Sigmoid colon (tissue), 7 donors: ENCODE data around the gene ADAMTS12. TPM values are rescaled to one million over a fixed set of nuclear protein-coding genes. Genes with fewer than 3 reads are reported as not detected.

Source experiments
- DNase-seq: peaks from one replicate; pipeline ENCODE4 v3.0.0-alpha.2; 2019
- H3K27ac ChIP-seq, 4 donors: fragments of 200-600 bp; sonication (generic); one replicate each; pipeline ENCODE4 v1.5.1; 2016 to 2019; ENCODE audit warnings: mild to moderate bottlenecking in 1 of 4
- H3K27me3 ChIP-seq, 3 donors: fragments of 200-600 bp; sonication (generic); one replicate each; pipeline ENCODE4 v1.5.1; 2019; ENCODE audit warnings: mild to moderate bottlenecking in 1 of 3
- H3K36me3 ChIP-seq, 4 donors: fragments of 200-600 bp; sonication (generic); one replicate each; pipeline ENCODE4 v1.5.1; 2016 to 2019
- H3K4me1 ChIP-seq, 4 donors: fragments of 200-600 bp; sonication (generic); one replicate each; pipeline ENCODE4 v1.5.1; 2017 to 2019
- H3K4me3 ChIP-seq, 4 donors: fragments of 200-600 bp; sonication (generic); one replicate each; pipeline ENCODE4 v1.5.1; 2017 to 2019; ENCODE audit warnings: mild to moderate bottlenecking in 2 of 4, moderate library complexity in 1 of 4
- H3K9me3 ChIP-seq, 4 donors: fragments of 200-600 bp in 3 of 4; sonication (generic) in 3 of 4; one replicate each; pipeline versions ENCODE4 v1.5.1 to v1.6.1; 2013 to 2019
- CTCF ChIP-seq, 4 experiments: fragments of 450-650 bp in 3 of 4; fragments of 200-600 bp in 1 of 4; IDR thresholded peaks; one replicate each; pipeline ENCODE4 v1.5.1; 2016 to 2019; ENCODE audit warnings: antibody characterized with exemption in 4 of 4, mild to moderate bottlenecking in 3 of 4, moderate library complexity in 2 of 4
- EP300 ChIP-seq, 4 donors: sonication (generic); formaldehyde crosslinking; IDR thresholded peaks; one replicate each; pipeline ENCODE4 v1.6.1; 2017; ENCODE audit warnings: antibody characterized with exemption in 4 of 4
- POLR2A ChIP-seq, 2 donors: fragments of 450-650 bp; IDR thresholded peaks; one replicate each; pipeline ENCODE4 v1.6.1; 2016; ENCODE audit warnings: antibody characterized with exemption in 2 of 2, mild to moderate bottlenecking in 2 of 2, moderate library complexity in 2 of 2
- POLR2AphosphoS5 ChIP-seq, 4 donors: sonication (generic); formaldehyde crosslinking; IDR thresholded peaks; one replicate each; pipeline ENCODE4 v1.6.1; 2017; ENCODE audit warnings: antibody characterized with exemption in 4 of 4
- WGBS, 2 donors: extraction: QIAGEN DNeasy Blood & Tissue Kit; methylation state at CpG; one replicate each; pipeline ENCODE4 v1.1.7; 2013; 5-methylcytosine and 5-hydroxymethylcytosine counted together
- intact Hi-C: fragments of 100-400 bp; cut with DNase I; formaldehyde crosslinking; loops from one replicate; pipeline ENCODE4 v1.15.1; 2023
- polyA plus RNA-seq, 3 donors: library from polyadenylated mRNA; stranded (reverse); fragments of 200-250 nt; gene quantifications; one replicate each; pipeline ENCODE4 v1.2.3, GENCODE V29; 2013
- total RNA-seq, 4 donors: library from RNA; depleted of rRNA; stranded (reverse); fragments of >200 nt; gene quantifications; one replicate each; pipeline ENCODE4 v1.1.0, GENCODE V29; 2016
- donor health status: healthy with polysubstance abuse.
- donor health status: Bipolar disorder and iron deficiency.
- donor health status: healthy.

The ADAMTS12 gene
- total and polyA plus RNA-seq, 7 donors: 0.42 to 5.4 (median 2.7) TPM; not detected in 1

- DNase-seq: no peak
- H3K36me3 ChIP-seq: no peaks in the 10 kb centered on the region
- WGBS, 2 donors: 73 to 78% methylated on average over 2 of the region's 2 CpGs
- intact Hi-C loops: no loop called here
- no peaks in the 10 kb centered on the region for H3K9me3 ChIP-seq
- H3K4me3 ChIP-seq: no peak overlapping the region
- no peak overlapping the region for H3K27ac ChIP-seq
- TF ChIP-seq POLR2A (IDR thresholded peaks at IDR 0.05) (no peak), CTCF (IDR thresholded peaks at IDR 0.05) (no peak), POLR2AphosphoS5 (IDR thresholded peaks at IDR 0.05) (no peak), EP300 (IDR thresholded peaks at IDR 0.05) (no peak)
- no peaks in the 10 kb centered on the region for H3K27me3 ChIP-seq
- no peaks in the 10 kb centered on the region for H3K4me1 ChIP-seq
Observed at GRCh38 chr5:33701951-33702350, 189.8 kb downstream of the ADAMTS12 start.

- H3K9me3 ChIP-seq: no peaks in the 10 kb centered on the region
- intact Hi-C loops: no loop called here
- TF ChIP-seq POLR2A (IDR thresholded peaks at IDR 0.05): no peak
- TF ChIP-seq EP300 (IDR thresholded peaks at IDR 0.05): no peak
- TF ChIP-seq POLR2AphosphoS5 (IDR thresholded peaks at IDR 0.05): no peak
- no peak for TF ChIP-seq CTCF (IDR thresholded peaks at IDR 0.05)
- H3K4me1 ChIP-seq: no peaks in the 10 kb centered on the region
- no peak for DNase-seq
- no peaks in the 10 kb centered on the region for H3K36me3 ChIP-seq
- H3K27ac ChIP-seq: no peak overlapping the region
- 76 to 78% methylated on average over 3 of the region's 3 CpGs for WGBS, 2 donors
- no peaks in the 10 kb centered on the region for H3K27me3 ChIP-seq
- H3K4me3 ChIP-seq: no peak overlapping the region
Observed at GRCh38 chr5:33701251-33701650, 190.5 kb downstream of the ADAMTS12 start.

GRCh38 chr5:33696411-33696810 lies 195.4 kb downstream of the ADAMTS12 start:
- H3K27me3 ChIP-seq: no peaks in the 10 kb centered on the region
- TF ChIP-seq EP300 (IDR thresholded peaks at IDR 0.05) (no peak), POLR2AphosphoS5 (IDR thresholded peaks at IDR 0.05) (no peak), CTCF (IDR thresholded peaks at IDR 0.05) (no peak), POLR2A (IDR thresholded peaks at IDR 0.05) (no peak)
- no peaks in the 10 kb centered on the region for H3K9me3 ChIP-seq
- H3K4me3 ChIP-seq: no peak overlapping the region
- intact Hi-C loops: no loop called here
- H3K36me3 ChIP-seq: no peaks in the 10 kb centered on the region
- no peaks in the 10 kb centered on the region for H3K4me1 ChIP-seq
- DNase-seq: no peak
- WGBS, 2 donors: 96 to 98% methylated on average over 3 of the region's 3 CpGs
- H3K27ac ChIP-seq: no peak overlapping the region

- intact Hi-C loops: no loop called here
Observed at GRCh38 chr5:33692980-33693379, 198.8 kb downstream of the ADAMTS12 start.

More at GRCh38 chr5:33692980-33693379, 198.8 kb downstream of the ADAMTS12 start:
- H3K9me3 ChIP-seq: no peaks in the 10 kb centered on the region
- H3K36me3 ChIP-seq: no peaks in the 10 kb centered on the region
- no peak for DNase-seq
- H3K4me1 ChIP-seq: no peaks in the 10 kb centered on the region
- no peak overlapping the region for H3K27ac ChIP-seq
- no peak for TF ChIP-seq CTCF (IDR thresholded peaks at IDR 0.05)
- TF ChIP-seq EP300 (IDR thresholded peaks at IDR 0.05): no peak
- TF ChIP-seq POLR2A (IDR thresholded peaks at IDR 0.05): no peak
- 78 to 92% methylated on average over 2 of the region's 2 CpGs for WGBS, 2 donors
- H3K4me3 ChIP-seq: no peak overlapping the region
- no peaks in the 10 kb centered on the region for H3K27me3 ChIP-seq
